ENCODE results near the gene PLD4.

GRCh38 chr14:104971447-104972240, 47.0 kb downstream of the PLD4 start:
- TF ChIP-seq POLR2AphosphoS5 (IDR thresholded peaks at IDR 0.05) (no peak), POLR2A (IDR thresholded peaks at IDR 0.05) (no peak), CTCF (IDR thresholded peaks at IDR 0.05) (no peak), EP300 (IDR thresholded peaks at IDR 0.05) (no peak)

All from gastroesophageal sphincter (tissue), 3 donors.